MM.1S (cell line): ENCODE results near the gene CSHL1.

Experiments
- CTCF ChIP-seq: fragments of 300-600 bp; sonication (generic); IDR thresholded peaks from 2 replicates; pipeline ENCODE4 v1.5.1; 2016; ENCODE audit warnings: antibody characterized with exemption, low read length, mixed read lengths
- EZH2 ChIP-seq: fragments of 300-600 bp; sonication (generic); optimal IDR thresholded peaks from 2 replicates; pipeline ENCODE3; 2017; ENCODE audit warnings: low read depth, mild to moderate bottlenecking, antibody characterized with exemption, low read length, mixed read lengths
- EZH2phosphoT487 ChIP-seq: fragments of 300-600 bp; sonication (generic); IDR thresholded peaks from 2 replicates; pipeline ENCODE4 v1.6.1; 2018; ENCODE audit warnings: antibody characterized with exemption, low read length

- TF ChIP-seq EZH2, result no peak
- TF ChIP-seq CTCF, result no peak
- TF ChIP-seq EZH2phosphoT487, result no peak
Measured at GRCh38 chr17:63955791-63956190, 44.7 kb upstream of the CSHL1 start.
